IPS-20b (cell line): ENCODE results near the gene PGF.

Experiments
- H3K27ac ChIP-seq: one replicate; pipeline ENCODE4 v1.5.1; 2013; ENCODE audit warnings: low read length
- H3K27me3 ChIP-seq: 2 replicates; pipeline ENCODE4 v1.6.1; 2013; ENCODE audit warnings: mild to moderate bottlenecking, low read length, inconsistent platforms; ENCODE audit not compliant: insufficient read depth
- H3K36me3 ChIP-seq: 2 replicates; pipeline ENCODE4 v1.6.1; 2013; ENCODE audit warnings: low read depth, mild to moderate bottlenecking, inconsistent platforms, low read length, moderate library complexity; ENCODE audit not compliant: insufficient read depth
- H3K4me1 ChIP-seq: 2 replicates; pipeline ENCODE4 v1.6.1; 2013; ENCODE audit warnings: mild to moderate bottlenecking, control low read depth, inconsistent platforms, low read length, moderate library complexity; ENCODE audit not compliant: insufficient read depth
- H3K4me3 ChIP-seq: 2 replicates; pipeline ENCODE4 v1.5.1; 2013; ENCODE audit warnings: mild to moderate bottlenecking, low read length, inconsistent platforms
- H3K9ac ChIP-seq: 2 replicates; pipeline ENCODE4 v1.6.1; 2013; ENCODE audit warnings: low read depth, mild to moderate bottlenecking, inconsistent platforms, low read length, moderate library complexity
- H3K9me3 ChIP-seq: 2 replicates; pipeline ENCODE4 v1.6.1; 2013; ENCODE audit warnings: mild to moderate bottlenecking, low read depth, low read length, inconsistent platforms; ENCODE audit not compliant: insufficient read depth

Gene PGF

GRCh38 chr14:74945852-74946658 lies 9.3 kb downstream of the PGF start:
- Histone ChIP-seq H3K4me3 (no peak overlapping the region), H3K4me1 (no peaks in the 10 kb centered on the region), H3K27ac (no peak overlapping the region), H3K27me3 (no peaks in the 10 kb centered on the region), H3K9me3 (no peaks in the 10 kb centered on the region), H3K9ac (no peak overlapping the region), H3K36me3 (no peaks in the 10 kb centered on the region)

- Histone ChIP-seq H3K4me1 (no peaks in the 10 kb centered on the region), H3K4me3 (no peak overlapping the region), H3K27me3 (no peaks in the 10 kb centered on the region), H3K9ac (no peak overlapping the region), H3K27ac (no peak overlapping the region), H3K36me3 (no peaks in the 10 kb centered on the region), H3K9me3 (no peaks in the 10 kb centered on the region)
These were observed 10.0 kb downstream of the PGF start for GRCh38 chr14:74945261-74945851.

- H3K27me3 ChIP-seq = no peaks in the 10 kb centered on the region
- H3K9me3 ChIP-seq = no peaks in the 10 kb centered on the region
- H3K4me3 ChIP-seq = no peak overlapping the region
- H3K36me3 ChIP-seq = no peaks in the 10 kb centered on the region
- no peak overlapping the region for H3K27ac ChIP-seq
- H3K4me1 ChIP-seq = no peaks in the 10 kb centered on the region
- H3K9ac ChIP-seq = no peak overlapping the region
These were observed 12.8 kb downstream of the PGF start for GRCh38 chr14:74942608-74943007.

GRCh38 chr14:74942181-74942580 lies 13.2 kb downstream of the PGF start:
- no peak overlapping the region for H3K9ac ChIP-seq
- no peaks in the 10 kb centered on the region for H3K9me3 ChIP-seq
- H3K27ac ChIP-seq = no peak overlapping the region
- no peaks in the 10 kb centered on the region for H3K27me3 ChIP-seq
- no peaks in the 10 kb centered on the region for H3K4me1 ChIP-seq
- no peak overlapping the region for H3K4me3 ChIP-seq
- no peaks in the 10 kb centered on the region for H3K36me3 ChIP-seq

- no peaks in the 10 kb centered on the region for H3K36me3 ChIP-seq
- H3K4me3 ChIP-seq = no peak overlapping the region
- H3K27ac ChIP-seq = no peak overlapping the region
- H3K9ac ChIP-seq = no peak overlapping the region
- H3K27me3 ChIP-seq = no peaks in the 10 kb centered on the region
- H3K9me3 ChIP-seq = no peaks in the 10 kb centered on the region
- no peaks in the 10 kb centered on the region for H3K4me1 ChIP-seq
These were observed 13.7 kb downstream of the PGF start for GRCh38 chr14:74941676-74942097.

- Histone ChIP-seq H3K27me3 (no peaks in the 10 kb centered on the region), H3K27ac (no peak overlapping the region), H3K9me3 (no peaks in the 10 kb centered on the region), H3K36me3 (no peaks in the 10 kb centered on the region), H3K4me1 (no peaks in the 10 kb centered on the region), H3K4me3 (no peak overlapping the region), H3K9ac (no peak overlapping the region)
These were observed 14.3 kb downstream of the PGF start for GRCh38 chr14:74940956-74941565.

- H3K4me1 ChIP-seq = no peaks in the 10 kb centered on the region
- no peaks in the 10 kb centered on the region for H3K27me3 ChIP-seq
- no peak overlapping the region for H3K4me3 ChIP-seq
- H3K9me3 ChIP-seq = no peaks in the 10 kb centered on the region
- H3K27ac ChIP-seq = no peak overlapping the region
- no peaks in the 10 kb centered on the region for H3K36me3 ChIP-seq
- no peak overlapping the region for H3K9ac ChIP-seq
These were observed 16.6 kb downstream of the PGF start for GRCh38 chr14:74938531-74939495.

- no peaks in the 10 kb centered on the region for H3K9me3 ChIP-seq
- no peaks in the 10 kb centered on the region for H3K36me3 ChIP-seq
- no peak overlapping the region for H3K4me3 ChIP-seq
- no peak overlapping the region for H3K9ac ChIP-seq
- H3K27me3 ChIP-seq = no peaks in the 10 kb centered on the region
- H3K4me1 ChIP-seq = no peaks in the 10 kb centered on the region
- H3K27ac ChIP-seq = no peak overlapping the region
These were observed 18.2 kb downstream of the PGF start for GRCh38 chr14:74937171-74937570.

- H3K27ac ChIP-seq = no peak overlapping the region
- no peak overlapping the region for H3K4me3 ChIP-seq
- H3K36me3 ChIP-seq = no peaks in the 10 kb centered on the region
- H3K9me3 ChIP-seq = no peaks in the 10 kb centered on the region
- H3K27me3 ChIP-seq = no peaks in the 10 kb centered on the region
- no peak overlapping the region for H3K9ac ChIP-seq
- H3K4me1 ChIP-seq = no peaks in the 10 kb centered on the region
These were observed 18.7 kb downstream of the PGF start for GRCh38 chr14:74936731-74937130.

- H3K9me3 ChIP-seq = no peaks in the 10 kb centered on the region
- no peaks in the 10 kb centered on the region for H3K36me3 ChIP-seq
- no peak overlapping the region for H3K27ac ChIP-seq
These were observed 19.2 kb downstream of the PGF start for GRCh38 chr14:74936151-74936550.

GRCh38 chr14:74935360-74935680 lies 20.1 kb downstream of the PGF start:
- H3K4me3 ChIP-seq = no peak overlapping the region
- H3K9ac ChIP-seq = no peak overlapping the region
- H3K36me3 ChIP-seq = no peaks in the 10 kb centered on the region
- H3K27ac ChIP-seq = no peak overlapping the region
- no peaks in the 10 kb centered on the region for H3K27me3 ChIP-seq
- H3K9me3 ChIP-seq = no peaks in the 10 kb centered on the region
- no peaks in the 10 kb centered on the region for H3K4me1 ChIP-seq

More at GRCh38 chr14:74936151-74936550, 19.2 kb downstream of the PGF start:
- Histone ChIP-seq H3K4me1 (no peaks in the 10 kb centered on the region), H3K4me3 (no peak overlapping the region), H3K27me3 (no peaks in the 10 kb centered on the region), H3K9ac (no peak overlapping the region)
